Panc1 (cell line): ENCODE results near the gene C4orf50. TPM values are rescaled to one million over a fixed set of nuclear protein-coding genes. Genes with fewer than 3 reads are reported as not detected.

ENCODE experiments used
- ATAC-seq: fragments of 200-7000 bp; cut with Tn5 transposase; 2 replicates; pipeline ENCODE4 v1.9.1; 2020; ENCODE audit warnings: mild to moderate bottlenecking, moderate library complexity
- BruUV-seq: library from RNA; stranded (reverse); fragments of 400-500 nt; replicated peaks from 2 replicates; lab custom pipeline; 2021; lab: Mats Ljungman, UMichigan
- CTCF ChIA-PET: fragments of 300-600 bp; sonication (Branson Sonifier 250); formaldehyde crosslinking; loops from one replicate; lab custom pipeline; 2022; ENCODE audit warnings: antibody characterized with exemption; lab: Charles Lee
- POLR2A ChIA-PET: fragments of 300-600 bp; sonication (Branson Sonifier 250); formaldehyde crosslinking; loops from one replicate; lab custom pipeline; 2022; ENCODE audit warnings: antibody characterized with exemption; lab: Charles Lee
- DNase-seq: peaks from one replicate; pipeline ENCODE4 v3.0.0-alpha.2; 2010; ENCODE audit warnings: low read depth, low spot score
- H3K27ac ChIP-seq: 2 replicates; pipeline ENCODE4 v1.5.1; 2011; ENCODE audit warnings: mild to moderate bottlenecking, low read length, inconsistent platforms
- H3K27me3 ChIP-seq: fragments of 200-500 bp; sonication (Bioruptor generic); 2 replicates; pipeline ENCODE4 v1.6.0; 2014; ENCODE audit warnings: low read length, inconsistent platforms; ENCODE audit not compliant: control insufficient read depth, insufficient read depth
- H3K36me3 ChIP-seq: fragments of 200-500 bp; sonication (Bioruptor generic); 2 replicates; pipeline ENCODE4 v1.5.1; 2014; ENCODE audit warnings: inconsistent platforms, mild to moderate bottlenecking, low read length, moderate library complexity; ENCODE audit not compliant: control insufficient read depth, insufficient read depth
- H3K4me1 ChIP-seq: 2 replicates; pipeline ENCODE4 v1.5.1; 2011; ENCODE audit warnings: inconsistent platforms, mild to moderate bottlenecking, low read length, moderate library complexity; ENCODE audit not compliant: control insufficient read depth, insufficient read depth
- H3K4me3 ChIP-seq, 2 experiments: 2 replicates each; pipeline ENCODE4 v1.5.1; 2011 to 2012; ENCODE audit warnings: low read depth in 2 of 2, low read length in 2 of 2, mild to moderate bottlenecking in 2 of 2, inconsistent platforms in 1 of 2, moderate library complexity in 1 of 2
- H3K9me3 ChIP-seq: fragments of 200-500 bp; sonication (Bioruptor generic); 2 replicates; pipeline ENCODE4 v1.5.1; 2014; ENCODE audit warnings: low read depth, mild to moderate bottlenecking, inconsistent platforms, low read length, moderate library complexity; ENCODE audit not compliant: control insufficient read depth, insufficient read depth
- CTCF ChIP-seq: fragments of 450-650 bp; IDR thresholded peaks from 2 replicates; pipeline ENCODE4 v1.5.1; 2017; ENCODE audit warnings: mild to moderate bottlenecking
- POLR2AphosphoS5 ChIP-seq: IDR thresholded peaks from 2 replicates; pipeline ENCODE4 v1.6.1; 2012; ENCODE audit warnings: mild to moderate bottlenecking, low read depth, low read length, moderate library complexity
- REST ChIP-seq, 2 experiments: IDR thresholded peaks; 2 replicates each; pipeline ENCODE4 v1.6.1; 2011 to 2012; ENCODE audit warnings: low read depth in 2 of 2, control low read depth in 1 of 2, low read length in 1 of 2, mild to moderate bottlenecking in 1 of 2, moderate library complexity in 1 of 2; ENCODE audit not compliant: insufficient read depth in 1 of 2
- SIN3A ChIP-seq: IDR thresholded peaks from 2 replicates; pipeline ENCODE4 v1.6.1; 2012; ENCODE audit warnings: low read depth, mild to moderate bottlenecking, low read length, moderate library complexity, borderline replicate concordance; ENCODE audit not compliant: insufficient read depth
- TCF7L2 ChIP-seq: IDR thresholded peaks from 2 replicates; pipeline ENCODE4 v1.6.1; 2011; ENCODE audit warnings: mild to moderate bottlenecking, low read depth, low read length, inconsistent platforms
- in situ Hi-C: cut with HindIII; loops from 2 replicates; pipeline ENCODE4 v1.10.0; 2016; ENCODE audit warnings: low sequenced_read_pairs, low pct_unique_long_range_greater_than_20kb
- intact Hi-C: fragments of 100-400 bp; cut with micrococcal nuclease; formaldehyde crosslinking; loops from one replicate; pipeline ENCODE4 v1.10.0; 2022; ENCODE audit not compliant: unreplicated experiment
- total RNA-seq: library from RNA; stranded (reverse); gene quantifications from one replicate; pipeline ENCODE4 v1.2.1, GENCODE V29; 2021; ENCODE audit not compliant: unreplicated experiment

C4orf50 gene
- total RNA-seq, 1 experiment from 2014 or later, result under 0.01 TPM

GRCh38 chr4:5973486-5974220 is 44.6 kb downstream of the C4orf50 start:
- H3K4me3 ChIP-seq, result no peak overlapping the region
- H3K27me3 ChIP-seq, result peaks cover 8% of the 10 kb centered on the region; the same call in 1 of the 2 replicates
- intact Hi-C loops (loop anchor here (10.0 kb wide), 1 partner anchor 139 kb away; no protein-coding TSS in a partner anchor), in situ Hi-C loops (no loop called here)
- no peak for TF ChIP-seq TCF7L2
- TF ChIP-seq SIN3A, result no peak
- TF ChIP-seq POLR2AphosphoS5, result no peak
- TF ChIP-seq REST (IDR thresholded peaks at IDR 0.05; ENCODE audit: insufficient read depth in 1 of 2, low read depth in 2 of 2, low read length in 1 of 2), result no peak
- H3K27ac ChIP-seq, result no peak overlapping the region
- no peaks in the 10 kb centered on the region for H3K9me3 ChIP-seq
- CTCF ChIA-PET, result no interaction called here
- ATAC-seq (no peak), DNase-seq (no peak)
- no peaks in the 10 kb centered on the region for H3K4me1 ChIP-seq
- no peaks in the 10 kb centered on the region for H3K36me3 ChIP-seq
- POLR2A ChIA-PET, result no interaction called here
- no TSS peak for BruUV-seq

GRCh38 chr4:5973033-5973432 is 45.2 kb downstream of the C4orf50 start:
- BruUV-seq, result no TSS peak
- intact Hi-C loops (loop anchor here (10.0 kb wide), 1 partner anchor 138 kb away; no protein-coding TSS in a partner anchor), in situ Hi-C loops (no loop called here)
- H3K4me1 ChIP-seq, result no peaks in the 10 kb centered on the region
- no peaks in the 10 kb centered on the region for H3K9me3 ChIP-seq
- H3K27me3 ChIP-seq, result peaks cover 5% of the 10 kb centered on the region; the same call in 1 of the 2 replicates
- POLR2A ChIA-PET, result no interaction called here
- no peak for TF ChIP-seq TCF7L2
- TF ChIP-seq SIN3A, result no peak
- no peak for TF ChIP-seq CTCF
- TF ChIP-seq POLR2AphosphoS5, result no peak
- TF ChIP-seq REST (IDR thresholded peaks at IDR 0.05; ENCODE audit: insufficient read depth in 1 of 2, low read depth in 2 of 2, low read length in 1 of 2), result no peak
- H3K27ac ChIP-seq, result no peak overlapping the region
- CTCF ChIA-PET, result no interaction called here
- no peaks in the 10 kb centered on the region for H3K36me3 ChIP-seq
- no peak for DNase-seq
- no peak for ATAC-seq
- H3K4me3 ChIP-seq, result no peak overlapping the region
